GM12878 (cell line): ENCODE data around the gene CNTD1. TPM values are rescaled to one million over a fixed set of nuclear protein-coding genes. Genes with fewer than 3 reads are reported as not detected.

Source experiments
- ATAC-seq: fragments of 200-7000 bp; cut with Tn5 transposase; 3 replicates; pipeline ENCODE4 v1.9.1; 2020; ENCODE audit warnings: mild to moderate bottlenecking, moderate library complexity
- BruUV-seq: library from RNA; stranded (reverse); fragments of 400-500 nt; replicated peaks from 2 replicates; lab custom pipeline; 2021; lab: Mats Ljungman, UMichigan
- CTCF ChIA-PET: fragments of 300-600 bp; sonication (Branson Sonifier 250); formaldehyde crosslinking; extraction: SDS; loops from one replicate; lab custom pipeline; 2021; ENCODE audit warnings: inconsistent platforms; lab: Yijun Ruan, JAX
- POLR2A ChIA-PET: fragments of 350-600 bp; formaldehyde crosslinking; extraction: SDS; loops from one replicate; lab custom pipeline; 2021; ENCODE audit warnings: inconsistent platforms; lab: Charles Lee
- RAD21 ChIA-PET: fragments of 300-600 bp; sonication (Branson Sonifier 250); formaldehyde crosslinking; loops from one replicate; lab custom pipeline; 2023; ENCODE audit warnings: antibody characterized with exemption; ENCODE audit not compliant: unreplicated experiment; lab: Charles Lee
- SMC1A ChIA-PET: fragments of 300-600 bp; sonication (Branson Sonifier 250); formaldehyde crosslinking; loops from one replicate; lab custom pipeline; 2023; ENCODE audit not compliant: unreplicated experiment, uncharacterized antibody; lab: Charles Lee
- DNase-seq: peaks from one replicate; pipeline ENCODE4 v3.0.0-alpha.2; 2011; ENCODE audit warnings: low read depth, low spot score
- FAIRE-seq: peaks from 3 replicates; lab custom pipeline; 2011; peaks lifted over from hg19 to GRCh38; lab: Jason Lieb, UNC
- H2AFZ ChIP-seq: 2 replicates; pipeline ENCODE4 v1.6.0; 2011; ENCODE audit warnings: low read depth, low read length, control low read depth; ENCODE audit not compliant: control insufficient read depth
- H3K27ac ChIP-seq: 2 replicates; pipeline ENCODE4 v1.5.1; 2011; ENCODE audit warnings: control low read depth; ENCODE audit not compliant: control insufficient read depth, insufficient read depth
- H3K27me3 ChIP-seq, 2 experiments: replicated peaks in 1 of 2; 2 replicates each; pipeline versions ENCODE4 v1.6.0 to v1.6.1; 2011; ENCODE audit warnings: low read length in 1 of 2; ENCODE audit not compliant: control insufficient read depth in 2 of 2, insufficient read depth in 2 of 2
- H3K36me3 ChIP-seq, 2 experiments: 2 replicates each; pipeline ENCODE4 v1.5.1; 2011; ENCODE audit warnings: low read length in 1 of 2; ENCODE audit not compliant: control insufficient read depth in 2 of 2, insufficient read depth in 2 of 2
- H3K4me1 ChIP-seq: 2 replicates; pipeline ENCODE4 v1.6.1; 2011; ENCODE audit warnings: mild to moderate bottlenecking, low read length, moderate library complexity, mixed read lengths; ENCODE audit not compliant: control insufficient read depth, insufficient read depth
- H3K4me2 ChIP-seq: 2 replicates; pipeline ENCODE4 v1.6.0; 2011; ENCODE audit warnings: control low read depth; ENCODE audit not compliant: control insufficient read depth, insufficient read depth
- H3K4me3 ChIP-seq: fragments of 200-600 bp; sonication (generic); 2 replicates; pipeline ENCODE4 v1.5.1; 2016
- H3K79me2 ChIP-seq: 2 replicates; pipeline ENCODE4 v1.6.0; 2011; ENCODE audit warnings: low read length; ENCODE audit not compliant: control insufficient read depth, insufficient read depth
- H3K9ac ChIP-seq: 2 replicates; pipeline ENCODE4 v1.8.0; 2011; ENCODE audit warnings: low read length, control low read depth, mixed read lengths; ENCODE audit not compliant: control insufficient read depth, insufficient read depth
- H3K9me3 ChIP-seq: replicated peaks from 3 replicates; pipeline ENCODE4 v1.5.1; 2011; ENCODE audit warnings: mild to moderate bottlenecking, low read length; ENCODE audit not compliant: control insufficient read depth, insufficient read depth
- H4K20me1 ChIP-seq: 2 replicates; pipeline ENCODE4 v1.6.0; 2011; ENCODE audit not compliant: control insufficient read depth, insufficient read depth
- IKZF2 ChIP-seq, 2 experiments: fragments of 450-650 bp; IDR thresholded peaks; 2 replicates each; pipeline ENCODE4 v1.6.1; 2017; ENCODE audit warnings: mild to moderate bottlenecking in 2 of 2, moderate library complexity in 2 of 2
- RBBP5 ChIP-seq: fragments of 200-600 bp; sonication (generic); conservative IDR thresholded peaks from 2 replicates; pipeline ENCODE4 v1.6.1; 2016
- STAT3 ChIP-seq: IDR thresholded peaks from 2 replicates; pipeline ENCODE4 v1.6.1; 2011; ENCODE audit warnings: low read depth, low read length, improper control_type of control experiment
- SUZ12 ChIP-seq: fragments of 200-600 bp; sonication (generic); IDR thresholded peaks from one replicate; pipeline ENCODE4 v1.6.1; 2018; ENCODE audit warnings: antibody characterized with exemption, mild to moderate bottlenecking; ENCODE audit not compliant: unreplicated experiment
- WGBS: methylation state at CpG from one replicate; pipeline ENCODE4 v1.1.6; 2016; ENCODE audit warnings: low lambda C conversion rate; ENCODE audit not compliant: insufficient replicate concordance, insufficient coverage; ENCODE audit errors: missing lambda C conversion rate; 5-methylcytosine and 5-hydroxymethylcytosine counted together
- in situ Hi-C: fragments of 300-500 bp; cut with MboI; formaldehyde crosslinking; loops from 9 replicates; pipeline ENCODE4 v1.14.3; 2018; ENCODE audit warnings: mixed read lengths
- intact Hi-C: fragments of 100-400 bp; cut with micrococcal nuclease; formaldehyde crosslinking; loops from one replicate; pipeline ENCODE4 v1.14.2; 2022; ENCODE audit not compliant: unreplicated experiment
- polyA plus RNA-seq, 11 experiments: library from polyadenylated mRNA; depleted of rRNA in 4 of 11; unstranded in 6 of 11; stranded (reverse) in 5 of 11; fragments of >200 nt; fragmentation: Nextera tagmentation in 4 of 11; fragmentation: Illumina TruSeq in 1 of 11; extraction: Ambion mirVana in 4 of 11; extraction: Trizol in 1 of 11; gene quantifications; 1 replicate in 1 of 11; 2 replicates in 10 of 11; pipeline versions ENCODE4 v1.2.1 to v1.2.3, GENCODE V29; 2011 to 2016; ENCODE audit warnings: inconsistent platforms in 2 of 11, missing spikeins in 2 of 11, low read depth in 1 of 11
- total RNA-seq, 4 experiments: library from RNA; depleted of rRNA in 3 of 4; stranded (reverse); fragments of >200 nt in 3 of 4; fragmentation: Illumina TruSeq in 1 of 4; extraction: Trizol in 1 of 4; gene quantifications; 2 replicates each; pipeline versions ENCODE4 v1.2.1 to v1.2.3, GENCODE V29; 2013 to 2021
- TF ChIP-seq, protein P1 (sequence below): fragments of 150-350 bp; IDR thresholded peaks from 2 replicates; pipeline ENCODE4 v1.6.1; 2016; ENCODE audit warnings: low read depth, low read length

Gene CNTD1
- total and polyA plus RNA-seq, 10 of the 15 experiments (the other 5 are each of a cell fraction or from before 2014, with no cell fraction given) = 0.06 to 1.5 (median 1.1) TPM; not detected in 4

DNA sequence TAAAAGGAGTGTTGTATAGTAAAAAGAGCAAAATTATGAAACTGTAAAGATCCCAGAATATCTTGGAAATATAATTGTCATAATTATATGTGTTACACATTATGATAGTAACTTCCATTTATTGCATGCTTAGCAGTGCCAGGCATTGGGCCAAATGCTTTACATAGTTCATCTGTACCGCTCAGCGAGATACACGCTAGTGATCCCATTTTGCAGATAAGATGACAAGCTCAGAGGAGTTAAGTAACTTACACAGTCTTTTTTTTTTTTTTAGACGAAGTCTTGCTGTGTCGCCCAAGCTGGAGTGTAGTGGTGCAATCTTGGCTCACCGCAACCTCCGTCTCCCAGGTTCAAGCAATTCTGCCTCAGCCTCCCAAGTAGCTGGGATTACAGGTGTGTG, 47.0 kb upstream of the CNTD1 start:
- BruUV-seq = no TSS peak
- H3K9ac ChIP-seq = no peak overlapping the region
- ATAC-seq (no peak), DNase-seq (no peak), FAIRE-seq (no peak)
- in situ Hi-C loops = loop anchor here (5.0 kb wide), 1 partner anchor 51 kb away; no protein-coding TSS in a partner anchor
- RAD21 ChIA-PET = interaction anchor here (0.5 to 0.8 kb wide), 2 partner anchors 30 to 173 kb away, joined by 3 to 4 read pairs; no protein-coding TSS in a partner anchor
- no peaks in the 10 kb centered on the region for H4K20me1 ChIP-seq
- no peak overlapping the region for H3K4me2 ChIP-seq
- H3K4me1 ChIP-seq = no peaks in the 10 kb centered on the region
- SMC1A ChIA-PET = interaction anchor here (1.4 kb wide), 1 partner anchor 21 kb away, joined by 3 read pairs; the partner anchor contains the start of gene VPS25
- H3K4me3 ChIP-seq = no peak overlapping the region
- intact Hi-C loops = no loop called here
- H2AFZ ChIP-seq = no peak overlapping the region
- TF ChIP-seq STAT3 (no peak), SUZ12 (no peak), RBBP5 (no peak), IKZF2 (IDR thresholded peaks at IDR 0.05) (no peak)
- TF ChIP-seq, protein P1, sequence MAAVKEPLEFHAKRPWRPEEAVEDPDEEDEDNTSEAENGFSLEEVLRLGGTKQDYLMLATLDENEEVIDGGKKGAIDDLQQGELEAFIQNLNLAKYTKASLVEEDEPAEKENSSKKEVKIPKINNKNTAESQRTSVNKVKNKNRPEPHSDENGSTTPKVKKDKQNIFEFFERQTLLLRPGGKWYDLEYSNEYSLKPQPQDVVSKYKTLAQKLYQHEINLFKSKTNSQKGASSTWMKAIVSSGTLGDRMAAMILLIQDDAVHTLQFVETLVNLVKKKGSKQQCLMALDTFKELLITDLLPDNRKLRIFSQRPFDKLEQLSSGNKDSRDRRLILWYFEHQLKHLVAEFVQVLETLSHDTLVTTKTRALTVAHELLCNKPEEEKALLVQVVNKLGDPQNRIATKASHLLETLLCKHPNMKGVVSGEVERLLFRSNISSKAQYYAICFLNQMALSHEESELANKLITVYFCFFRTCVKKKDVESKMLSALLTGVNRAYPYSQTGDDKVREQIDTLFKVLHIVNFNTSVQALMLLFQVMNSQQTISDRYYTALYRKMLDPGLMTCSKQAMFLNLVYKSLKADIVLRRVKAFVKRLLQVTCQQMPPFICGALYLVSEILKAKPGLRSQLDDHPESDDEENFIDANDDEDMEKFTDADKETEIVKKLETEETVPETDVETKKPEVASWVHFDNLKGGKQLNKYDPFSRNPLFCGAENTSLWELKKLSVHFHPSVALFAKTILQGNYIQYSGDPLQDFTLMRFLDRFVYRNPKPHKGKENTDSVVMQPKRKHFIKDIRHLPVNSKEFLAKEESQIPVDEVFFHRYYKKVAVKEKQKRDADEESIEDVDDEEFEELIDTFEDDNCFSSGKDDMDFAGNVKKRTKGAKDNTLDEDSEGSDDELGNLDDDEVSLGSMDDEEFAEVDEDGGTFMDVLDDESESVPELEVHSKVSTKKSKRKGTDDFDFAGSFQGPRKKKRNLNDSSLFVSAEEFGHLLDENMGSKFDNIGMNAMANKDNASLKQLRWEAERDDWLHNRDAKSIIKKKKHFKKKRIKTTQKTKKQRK = no peak
- H3K27me3 ChIP-seq = no peaks in the 10 kb centered on the region; a peak in 1 of 4 replicates
- H3K9me3 ChIP-seq = no peaks in the 10 kb centered on the region
- POLR2A ChIA-PET = interaction anchor here (1.9 kb wide), 1 partner anchor 9 kb away, joined by 4 read pairs; no protein-coding TSS in a partner anchor
- no peaks in the 10 kb centered on the region for H3K79me2 ChIP-seq
- H3K27ac ChIP-seq = no peak overlapping the region
- H3K36me3 ChIP-seq = no peaks in the 10 kb centered on the region
- 97% methylated on average over 6 of the region's 7 CpGs for WGBS
- CTCF ChIA-PET = interaction anchor here (0.9 kb wide), 1 partner anchor 12 kb away, joined by 4 read pairs; no protein-coding TSS in a partner anchor
